ENCODE results near the gene LZTR1.

Gene LZTR1

GRCh38 chr22:20948450-20948849, 33.6 kb upstream of the LZTR1 start:
- H3K27me3 ChIP-seq, result no peaks in the 10 kb centered on the region
- no peak overlapping the region for H3K27ac ChIP-seq
- H3K4me1 ChIP-seq, result peaks cover 4 to 47% (median 15%) of the 10 kb centered on the region in 10 experiments; a peak in 12 of 20 replicates
- H3K4me2 ChIP-seq, result no peak overlapping the region
- no peak for TF ChIP-seq Cebpa-rat (IDR thresholded peaks at IDR 0.05)
- peaks cover 67 to 100% (median 87%) of the 10 kb centered on the region in 11 experiments for H3K36me3 ChIP-seq
- H3K4me3 ChIP-seq, result no peak overlapping the region
- no peak overlapping the region for H3K9ac ChIP-seq
- H4K20me1 ChIP-seq, result peaks cover 98 to 100% (median 100%) of the 10 kb centered on the region in 11 experiments
- H3K9me3 ChIP-seq (replicated peaks in 1 of 11), result no peaks in the 10 kb centered on the region

- Histone ChIP-seq H3K27me3 (no peaks in the 10 kb centered on the region), H3K9me3 (replicated peaks in 1 of 11) (no peaks in the 10 kb centered on the region), H3K36me3 (peaks cover 72 to 100% (median 89%) of the 10 kb centered on the region in 11 experiments), H3K4me2 (no peak overlapping the region), H3K9ac (no peak overlapping the region), H3K27ac (no peak overlapping the region), H3K4me3 (no peak overlapping the region), H3K4me1 (peaks cover 4 to 47% (median 15%) of the 10 kb centered on the region in 10 experiments; a peak in 13 of 20 replicates), H4K20me1 (peaks cover 98 to 100% (median 100%) of the 10 kb centered on the region in 11 experiments)
- TF ChIP-seq Cebpa-rat (IDR thresholded peaks at IDR 0.05), result no peak
These were observed 33.1 kb upstream of the LZTR1 start for GRCh38 chr22:20948989-20949388.

GRCh38 chr22:20949698-20950183, 32.4 kb upstream of the LZTR1 start:
- peaks cover 76 to 98% (median 92%) of the 10 kb centered on the region in 11 experiments for H3K36me3 ChIP-seq
- H4K20me1 ChIP-seq, result peaks cover 96 to 100% (median 99%) of the 10 kb centered on the region in 11 experiments
- no peaks in the 10 kb centered on the region for H3K9me3 ChIP-seq (replicated peaks in 1 of 11)
- no peak overlapping the region; a peak in 1 of 22 replicates for H3K4me2 ChIP-seq
- H3K4me1 ChIP-seq, result peaks cover 4 to 47% (median 13%) of the 10 kb centered on the region in 10 experiments; a peak in 13 of 20 replicates
- H3K4me3 ChIP-seq, result no peak overlapping the region
- no peak overlapping the region for H3K9ac ChIP-seq
- TF ChIP-seq Cebpa-rat (IDR thresholded peaks at IDR 0.05), result no peak
- H3K27me3 ChIP-seq, result no peaks in the 10 kb centered on the region
- no peak overlapping the region for H3K27ac ChIP-seq

- no peak for TF ChIP-seq Cebpa-rat (IDR thresholded peaks at IDR 0.05)
- Histone ChIP-seq H3K9ac (no peak overlapping the region), H3K36me3 (peaks cover 71 to 83% (median 81%) of the 10 kb centered on the region in 11 experiments), H3K4me2 (no peak overlapping the region), H3K27me3 (peaks cover 3 to 9% (median 8%) of the 10 kb centered on the region in 11 experiments), H3K4me1 (peaks cover 0 to 47% (median 8%) of the 10 kb centered on the region in 10 experiments; a peak in 9 of 20 replicates), H4K20me1 (peaks cover 83 to 98% (median 93%) of the 10 kb centered on the region in 11 experiments), H3K27ac (no peak overlapping the region), H3K9me3 (replicated peaks in 1 of 11) (no peaks in the 10 kb centered on the region), H3K4me3 (no peak overlapping the region)
These were observed 30.8 kb upstream of the LZTR1 start for GRCh38 chr22:20951151-20951931.

- Histone ChIP-seq H3K9ac (no peak overlapping the region), H3K4me3 (no peak overlapping the region), H3K27me3 (peaks cover 10 to 15% (median 14%) of the 10 kb centered on the region in 11 experiments), H3K36me3 (peaks cover 65 to 77% (median 74%) of the 10 kb centered on the region in 11 experiments), H4K20me1 (peaks cover 78 to 98% (median 93%) of the 10 kb centered on the region in 11 experiments), H3K4me1 (peaks cover 2 to 48% (median 11%) of the 10 kb centered on the region in 10 experiments; a peak in 17 of 20 replicates), H3K9me3 (replicated peaks in 1 of 11) (no peaks in the 10 kb centered on the region), H3K27ac (no peak overlapping the region), H3K4me2 (no peak overlapping the region)
- TF ChIP-seq Cebpa-rat (IDR thresholded peaks at IDR 0.05), result no peak
These were observed 30.1 kb upstream of the LZTR1 start for GRCh38 chr22:20951932-20952380.

GRCh38 chr22:20952544-20953341, 29.4 kb upstream of the LZTR1 start:
- Histone ChIP-seq H3K9me3 (replicated peaks in 1 of 11) (no peaks in the 10 kb centered on the region), H3K4me2 (0 out of 22 replicates have a peak overlapping the region, but pooled peaks of 1 of the 11 experiments have one; percentile 6), H3K4me1 (peaks cover 7 to 54% (median 17%) of the 10 kb centered on the region in 10 experiments; a peak in 18 of 20 replicates), H3K36me3 (peaks cover 63 to 70% (median 67%) of the 10 kb centered on the region in 11 experiments), H3K4me3 (no peak overlapping the region), H3K27me3 (peaks cover 18 to 23% (median 22%) of the 10 kb centered on the region in 11 experiments), H3K27ac (no peak overlapping the region), H4K20me1 (peaks cover 70 to 96% (median 90%) of the 10 kb centered on the region in 11 experiments), H3K9ac (no peak overlapping the region)
- TF ChIP-seq Cebpa-rat (IDR thresholded peaks at IDR 0.05), result no peak

GRCh38 chr22:20953342-20953608, 28.8 kb upstream of the LZTR1 start:
- Histone ChIP-seq H3K9me3 (replicated peaks in 1 of 11) (no peaks in the 10 kb centered on the region), H3K4me2 (no peak overlapping the region), H3K36me3 (peaks cover 59 to 65% (median 62%) of the 10 kb centered on the region in 11 experiments), H3K27me3 (peaks cover 23 to 29% (median 27%) of the 10 kb centered on the region in 11 experiments), H4K20me1 (peaks cover 65 to 94% (median 85%) of the 10 kb centered on the region in 11 experiments), H3K9ac (no peak overlapping the region), H3K4me1 (peaks cover 7 to 55% (median 21%) of the 10 kb centered on the region in 10 experiments; a peak in 18 of 20 replicates), H3K4me3 (no peak overlapping the region), H3K27ac (no peak overlapping the region)
- no peak for TF ChIP-seq Cebpa-rat (IDR thresholded peaks at IDR 0.05)

GRCh38 chr22:20953668-20954500, 28.2 kb upstream of the LZTR1 start:
- peaks cover 59 to 89% (median 79%) of the 10 kb centered on the region in 11 experiments for H4K20me1 ChIP-seq
- H3K36me3 ChIP-seq, result peaks cover 54 to 58% (median 56%) of the 10 kb centered on the region in 11 experiments
- no peak for TF ChIP-seq Cebpa-rat (IDR thresholded peaks at IDR 0.05)
- no peak overlapping the region for H3K9ac ChIP-seq
- peaks cover 25 to 35% (median 33%) of the 10 kb centered on the region in 11 experiments for H3K27me3 ChIP-seq
- no peak overlapping the region for H3K27ac ChIP-seq
- peaks cover 7 to 50% (median 21%) of the 10 kb centered on the region in 10 experiments; a peak in 18 of 20 replicates for H3K4me1 ChIP-seq
- H3K4me2 ChIP-seq, result no peak overlapping the region
- H3K4me3 ChIP-seq, result no peak overlapping the region
- no peaks in the 10 kb centered on the region for H3K9me3 ChIP-seq (replicated peaks in 1 of 11)
